Articular chondrocyte of knee joint (primary cell): ENCODE data around the gene PCDH8. TPM values are rescaled to one million over a fixed set of nuclear protein-coding genes. Genes with fewer than 3 reads are reported as not detected.

Experiments
- small RNA-seq: library from RNA; depleted of rRNA; stranded (forward); fragments of <200 nt; gene quantifications from one replicate; pipeline ENCODE3, GENCODE V24; 2012
- total RNA-seq: library from RNA; depleted of rRNA; stranded (reverse); fragments of >200 nt; gene quantifications from 2 replicates; pipeline ENCODE4 v1.2.3, GENCODE V29; 2012

The PCDH8 gene, protein sequence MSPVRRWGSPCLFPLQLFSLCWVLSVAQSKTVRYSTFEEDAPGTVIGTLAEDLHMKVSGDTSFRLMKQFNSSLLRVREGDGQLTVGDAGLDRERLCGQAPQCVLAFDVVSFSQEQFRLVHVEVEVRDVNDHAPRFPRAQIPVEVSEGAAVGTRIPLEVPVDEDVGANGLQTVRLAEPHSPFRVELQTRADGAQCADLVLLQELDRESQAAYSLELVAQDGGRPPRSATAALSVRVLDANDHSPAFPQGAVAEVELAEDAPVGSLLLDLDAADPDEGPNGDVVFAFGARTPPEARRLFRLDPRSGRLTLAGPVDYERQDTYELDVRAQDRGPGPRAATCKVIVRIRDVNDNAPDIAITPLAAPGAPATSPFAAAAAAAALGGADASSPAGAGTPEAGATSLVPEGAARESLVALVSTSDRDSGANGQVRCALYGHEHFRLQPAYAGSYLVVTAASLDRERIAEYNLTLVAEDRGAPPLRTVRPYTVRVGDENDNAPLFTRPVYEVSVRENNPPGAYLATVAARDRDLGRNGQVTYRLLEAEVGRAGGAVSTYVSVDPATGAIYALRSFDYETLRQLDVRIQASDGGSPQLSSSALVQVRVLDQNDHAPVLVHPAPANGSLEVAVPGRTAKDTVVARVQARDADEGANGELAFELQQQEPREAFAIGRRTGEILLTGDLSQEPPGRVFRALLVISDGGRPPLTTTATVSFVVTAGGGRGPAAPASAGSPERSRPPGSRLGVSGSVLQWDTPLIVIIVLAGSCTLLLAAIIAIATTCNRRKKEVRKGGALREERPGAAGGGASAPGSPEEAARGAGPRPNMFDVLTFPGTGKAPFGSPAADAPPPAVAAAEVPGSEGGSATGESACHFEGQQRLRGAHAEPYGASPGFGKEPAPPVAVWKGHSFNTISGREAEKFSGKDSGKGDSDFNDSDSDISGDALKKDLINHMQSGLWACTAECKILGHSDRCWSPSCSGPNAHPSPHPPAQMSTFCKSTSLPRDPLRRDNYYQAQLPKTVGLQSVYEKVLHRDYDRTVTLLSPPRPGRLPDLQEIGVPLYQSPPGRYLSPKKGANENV
- not detected in 2 replicates for total RNA-seq

DNA sequence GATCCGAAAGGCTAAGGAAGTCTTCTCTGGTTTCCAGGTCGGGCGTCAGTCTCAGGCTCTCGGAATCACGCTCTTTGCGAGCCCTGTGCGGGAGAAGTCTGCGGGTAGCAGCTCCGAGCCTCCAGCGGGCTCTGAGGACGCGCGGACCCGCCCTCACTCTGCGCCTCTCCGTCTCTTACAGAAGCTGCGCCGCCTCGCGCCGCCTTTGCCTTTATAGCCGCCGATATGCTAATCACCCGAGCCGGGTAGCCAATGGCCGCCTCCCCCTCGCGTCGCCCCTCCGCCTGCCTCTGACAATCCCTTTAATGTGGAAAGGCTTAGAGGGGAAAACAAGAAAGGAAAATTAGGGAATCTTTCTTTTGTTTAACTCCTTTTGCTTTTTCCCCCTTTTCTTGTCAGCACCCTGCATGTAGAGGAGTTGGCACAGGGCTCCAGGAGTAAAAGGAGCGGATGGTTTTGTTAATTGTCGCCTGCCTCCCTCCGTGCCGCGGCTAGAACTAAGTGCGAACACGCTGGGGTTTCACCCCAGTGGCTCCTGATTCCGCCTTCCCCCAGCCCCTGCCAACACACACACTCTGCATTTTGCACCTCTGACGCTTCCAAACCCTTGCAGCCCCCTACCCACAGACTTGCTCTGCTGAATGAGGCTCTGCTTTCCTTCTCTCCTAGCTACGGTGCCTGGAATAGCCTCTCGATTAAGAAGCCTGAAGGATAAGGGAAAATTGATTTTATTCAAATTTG lies at the start of gene PCDH8:
Gene PCDH8, minus strand, starts transcription at position 186 of the 741 bp plus-strand sequence. CDS start 204 bp downstream, outside the sequence.

Small RNAs within 50 kb of the gene (small RNA-seq; reads per million reads assigned to genes)
- gene MIR759 = not detected

Other genes with a start within 250 kb of the PCDH8 start
- 3.7 and 4.8 TPM in 2 replicates for gene HNRNPA1L2, start 206.2 kb downstream of the PCDH8 start, total RNA-seq
- 40.1 and 54.4 TPM in 2 replicates for gene SUGT1, start 195.8 kb downstream of the PCDH8 start, total RNA-seq
- 0.13 TPM in 1 of 2 replicates, not detected in the other for gene CNMD, start 108.8 kb downstream of the PCDH8 start, total RNA-seq
- under 0.01 TPM in 1 of 2 replicates, not detected in the other for gene OLFM4, start 180.2 kb upstream of the PCDH8 start, total RNA-seq